GM19099 (cell line): ENCODE measurements around the gene TRA2B.
A peak's percentile ranks its signal among the peaks of the same experiment; 100 is the strongest.

Experiments used
- POLR2A ChIP-seq: IDR thresholded peaks from 3 replicates; pipeline ENCODE4 v1.6.1; 2011; ENCODE audit warnings: low read depth; ENCODE audit not compliant: insufficient read length; ENCODE audit errors: extremely low read depth

The TRA2B gene

GRCh38 chr3:185925353-185925752 is 12.5 kb downstream of the TRA2B start:
- TF ChIP-seq POLR2A = no peak

GRCh38 chr3:185924375-185924774 is 13.4 kb downstream of the TRA2B start:
- no peak for TF ChIP-seq POLR2A

- TF ChIP-seq POLR2A = no peak
These were observed 17.6 kb downstream of the TRA2B start for GRCh38 chr3:185920184-185920583.

GRCh38 chr3:185916042-185916833 is 21.6 kb downstream of the TRA2B start:
- TF ChIP-seq POLR2A = no peak

- no peak for TF ChIP-seq POLR2A
These were observed 22.2 kb downstream of the TRA2B start for GRCh38 chr3:185915642-185916041.

GRCh38 chr3:185914911-185915629 is 22.7 kb downstream of the TRA2B start:
- no peak for TF ChIP-seq POLR2A

- TF ChIP-seq POLR2A = peak; percentile 10
These were observed 24.6 kb downstream of the TRA2B start for GRCh38 chr3:185912929-185913901.

GRCh38 chr3:185912512-185912911 is 25.3 kb downstream of the TRA2B start:
- TF ChIP-seq POLR2A = no peak

GRCh38 chr3:185900228-185900627 is 37.6 kb downstream of the TRA2B start:
- TF ChIP-seq POLR2A = no peak

GRCh38 chr3:185896636-185897035 is 41.2 kb downstream of the TRA2B start:
- no peak for TF ChIP-seq POLR2A

- no peak for TF ChIP-seq POLR2A
These were observed 50.7 kb downstream of the TRA2B start for GRCh38 chr3:185887066-185887465.

GRCh38 chr3:185884641-185885040 is 53.2 kb downstream of the TRA2B start:
- no peak for TF ChIP-seq POLR2A

GRCh38 chr3:185881926-185882325 is 55.9 kb downstream of the TRA2B start:
- no peak for TF ChIP-seq POLR2A

- TF ChIP-seq POLR2A = no peak
These were observed 57.2 kb downstream of the TRA2B start for GRCh38 chr3:185880600-185880999.

GRCh38 chr3:185878920-185879319 is 58.9 kb downstream of the TRA2B start:
- no peak for TF ChIP-seq POLR2A
